Measurements from ENCODE around the gene SERTAD1. TPM values are rescaled to one million over a fixed set of nuclear protein-coding genes. Genes with fewer than 3 reads are reported as not detected.
A peak's percentile ranks its signal among the peaks of the same experiment; 100 is the strongest.

The SERTAD1 gene
- total RNA-seq (9.8 TPM), polyA plus RNA-seq (ENCODE audit: insufficient read depth in 1 of 8, insufficient read length in 8 of 8, low replicate concordance in 1 of 8) (1 to 10 TPM; 5.7 to 9.1 (median 8.0) TPM)
- long read RNA-seq, donor 1, partial matches to known transcripts, result 0 of 2 reads
- long read RNA-seq, donor 1, other reads (novel, unspliced or antisense), result 0 of 2 reads
- long read RNA-seq, donor 2, partial matches to known transcripts, result 0 of 2 reads
- long read RNA-seq, donor 2, other reads (novel, unspliced or antisense), result 0 of 2 reads
- long read RNA-seq, donor 3, transcript SERTAD1-201 (2 exons, 2,114 nt), result major isoform, 10 of 10 reads
- long read RNA-seq, donor 3, partial matches to known transcripts, result 0 of 10 reads
- long read RNA-seq, donor 3, other reads (novel, unspliced or antisense), result 0 of 10 reads
- long read RNA-seq, donor 4, transcript SERTAD1-201 (2 exons, 2,114 nt), result major isoform, 9 of 9 reads
- long read RNA-seq, donor 4, partial matches to known transcripts, result 0 of 9 reads
- long read RNA-seq, donor 4, other reads (novel, unspliced or antisense), result 0 of 9 reads
- long read RNA-seq, donor 5, transcript SERTAD1-201 (2 exons, 2,114 nt), result major isoform, 18 of 18 reads
- long read RNA-seq, donor 5, partial matches to known transcripts, result 0 of 18 reads
- long read RNA-seq, donor 5, other reads (novel, unspliced or antisense), result 0 of 18 reads
- long read RNA-seq, donor 6, transcript SERTAD1-201 (2 exons, 2,114 nt), result major isoform, 11 of 11 reads
- long read RNA-seq, donor 6, partial matches to known transcripts, result 0 of 11 reads
- long read RNA-seq, donor 6, other reads (novel, unspliced or antisense), result 0 of 11 reads
- long read RNA-seq, donor 7, transcript SERTAD1-201 (2 exons, 2,114 nt), result major isoform, 21 of 21 reads
- long read RNA-seq, donor 7, partial matches to known transcripts, result 0 of 21 reads
- long read RNA-seq, donor 7, other reads (novel, unspliced or antisense), result 0 of 21 reads
- long read RNA-seq, donor 8, partial matches to known transcripts, result 0 of 3 reads
- long read RNA-seq, donor 8, other reads (novel, unspliced or antisense), result 0 of 3 reads
- long read RNA-seq, donor 9, transcript SERTAD1-201 (2 exons, 2,114 nt), result major isoform, 8 of 8 reads
- long read RNA-seq, donor 9, partial matches to known transcripts, result 0 of 8 reads
- long read RNA-seq, donor 9, other reads (novel, unspliced or antisense), result 0 of 8 reads
- long read RNA-seq, donor 10, transcript SERTAD1-201 (2 exons, 2,114 nt), result major isoform, 5 of 5 reads
- long read RNA-seq, donor 10, partial matches to known transcripts, result 0 of 5 reads
- long read RNA-seq, donor 10, other reads (novel, unspliced or antisense), result 0 of 5 reads
- long read RNA-seq, donor 11, transcript SERTAD1-201 (2 exons, 2,114 nt), result major isoform, 12 of 12 reads
- long read RNA-seq, donor 11, partial matches to known transcripts, result 0 of 12 reads
- long read RNA-seq, donor 11, other reads (novel, unspliced or antisense), result 0 of 12 reads

GRCh38 chr19:40425450-40426287 is at the start of gene SERTAD1:
TSS of gene SERTAD1 (minus strand) at chr19:40425992. CDS start at chr19:40423546, 2,446 bp downstream.
- under 1% methylated on average over 55 of the region's 75 CpGs for WGBS (ENCODE audit: insufficient coverage)
- H3K9me3 ChIP-seq (replicated peaks; ENCODE audit: control insufficient read depth, low read depth, low read length), result no peaks in the 10 kb centered on the region
- DNase-seq, result peak; percentile 100
- H3K27ac ChIP-seq (ENCODE audit: low read length), result peak within 1 kb of the TSS; percentile 99
- peaks cover 13% of the 10 kb centered on the region for H3K36me3 ChIP-seq (ENCODE audit: control insufficient read depth, insufficient read depth, low read length)
- H3K4me1 ChIP-seq (ENCODE audit: control insufficient read depth, insufficient read depth, low read length), result peaks cover 40% of the 10 kb centered on the region
- H3K27me3 ChIP-seq (ENCODE audit: control insufficient read depth, insufficient read depth, low read length), result no peaks in the 10 kb centered on the region
- H3K4me3 ChIP-seq (ENCODE audit: low read length), result peak within 1 kb of the TSS; percentile 84

- no peaks in the 10 kb centered on the region for H3K9me3 ChIP-seq (replicated peaks; ENCODE audit: control insufficient read depth, low read depth, low read length)
- WGBS (ENCODE audit: insufficient coverage), result no CpG with 5 or more reads among the region's 4 CpGs
- H3K36me3 ChIP-seq (ENCODE audit: control insufficient read depth, insufficient read depth, low read length), result no peaks in the 10 kb centered on the region
- H3K4me1 ChIP-seq (ENCODE audit: control insufficient read depth, insufficient read depth, low read length), result no peaks in the 10 kb centered on the region
- no peak for DNase-seq
- H3K27me3 ChIP-seq (ENCODE audit: control insufficient read depth, insufficient read depth, low read length), result no peaks in the 10 kb centered on the region
- no peak overlapping the region for H3K4me3 ChIP-seq (ENCODE audit: low read length)
- no peak overlapping the region for H3K27ac ChIP-seq (ENCODE audit: low read length)
These were observed 48.9 kb upstream of the SERTAD1 start for GRCh38 chr19:40474737-40475136.

DNA sequence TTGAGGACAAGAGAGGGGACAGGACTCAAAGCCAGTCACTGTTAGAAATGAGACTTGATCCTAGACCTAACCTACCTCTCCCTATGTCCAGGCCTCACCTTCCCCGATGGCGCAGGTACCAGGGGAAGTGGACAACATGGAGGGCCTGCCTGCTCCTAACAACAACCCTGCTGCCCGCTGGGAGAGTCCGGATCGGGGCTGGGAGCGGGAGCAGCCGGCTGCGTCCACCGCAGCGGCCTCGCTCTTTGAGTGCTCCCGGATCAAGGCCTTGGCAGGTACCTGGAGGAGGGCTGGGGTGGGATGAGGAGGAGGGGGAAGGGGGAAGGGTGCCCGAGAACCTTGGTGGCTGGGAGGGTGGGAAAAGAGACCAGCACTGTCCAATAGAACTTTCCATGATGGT is 46.7 kb upstream of the SERTAD1 start:
- Histone ChIP-seq H3K4me1 (ENCODE audit: control insufficient read depth, insufficient read depth, low read length) (peaks cover under 1% of the 10 kb centered on the region), H3K36me3 (ENCODE audit: control insufficient read depth, insufficient read depth, low read length) (no peaks in the 10 kb centered on the region), H3K27me3 (ENCODE audit: control insufficient read depth, insufficient read depth, low read length) (peaks cover 11% of the 10 kb centered on the region), H3K27ac (ENCODE audit: low read length) (no peak overlapping the region), H3K9me3 (replicated peaks; ENCODE audit: control insufficient read depth, low read depth, low read length) (no peaks in the 10 kb centered on the region), H3K4me3 (ENCODE audit: low read length) (no peak overlapping the region)
- no peak for DNase-seq
- WGBS (ENCODE audit: insufficient coverage), result 89% methylated on average over 8 of the region's 13 CpGs

DNA sequence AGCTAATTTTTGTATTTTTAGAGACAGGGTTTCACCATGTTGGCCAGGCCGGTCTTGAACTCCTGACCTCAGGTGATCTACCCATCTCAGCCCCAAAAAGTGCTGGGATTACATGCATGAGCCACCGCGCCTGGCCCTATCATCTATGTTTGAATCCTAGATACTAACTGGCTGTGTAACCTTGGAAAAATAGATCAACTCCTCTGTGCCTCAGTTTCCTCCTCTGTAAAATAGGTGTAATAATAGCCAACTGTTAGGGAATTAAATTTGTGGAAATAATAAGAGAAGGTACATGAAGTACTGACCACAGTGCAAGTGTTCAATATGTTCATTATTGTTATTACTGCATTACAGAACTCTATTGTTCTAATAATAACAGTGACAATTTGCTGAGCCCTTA is 45.3 kb upstream of the SERTAD1 start:
- Histone ChIP-seq H3K4me3 (ENCODE audit: low read length) (no peak overlapping the region), H3K9me3 (replicated peaks; ENCODE audit: control insufficient read depth, low read depth, low read length) (no peaks in the 10 kb centered on the region), H3K36me3 (ENCODE audit: control insufficient read depth, insufficient read depth, low read length) (no peaks in the 10 kb centered on the region), H3K27me3 (ENCODE audit: control insufficient read depth, insufficient read depth, low read length) (peaks cover 20% of the 10 kb centered on the region), H3K27ac (ENCODE audit: low read length) (no peak overlapping the region), H3K4me1 (ENCODE audit: control insufficient read depth, insufficient read depth, low read length) (peaks cover 11% of the 10 kb centered on the region)
- DNase-seq, result no peak
- 100% methylated on average over 1 of the region's 3 CpGs for WGBS (ENCODE audit: insufficient coverage)

GRCh38 chr19:40469011-40469410 is 43.2 kb upstream of the SERTAD1 start:
- no CpG with 5 or more reads among the region's 6 CpGs for WGBS (ENCODE audit: insufficient coverage)
- H3K27me3 ChIP-seq (ENCODE audit: control insufficient read depth, insufficient read depth, low read length), result peaks cover 20% of the 10 kb centered on the region
- DNase-seq, result no peak
- no peaks in the 10 kb centered on the region for H3K9me3 ChIP-seq (replicated peaks; ENCODE audit: control insufficient read depth, low read depth, low read length)
- H3K27ac ChIP-seq (ENCODE audit: low read length), result no peak overlapping the region
- H3K4me3 ChIP-seq (ENCODE audit: low read length), result no peak overlapping the region
- no peaks in the 10 kb centered on the region for H3K36me3 ChIP-seq (ENCODE audit: control insufficient read depth, insufficient read depth, low read length)
- H3K4me1 ChIP-seq (ENCODE audit: control insufficient read depth, insufficient read depth, low read length), result peaks cover 27% of the 10 kb centered on the region

GRCh38 chr19:40466985-40467734 is 41.4 kb upstream of the SERTAD1 start, which contains the start of gene SPTBN4:
TSS of gene SPTBN4 (plus strand) at chr19:40467001. CDS start at chr19:40472622, 5,621 bp downstream.
- Histone ChIP-seq H3K36me3 (ENCODE audit: control insufficient read depth, insufficient read depth, low read length) (no peaks in the 10 kb centered on the region), H3K9me3 (replicated peaks; ENCODE audit: control insufficient read depth, low read depth, low read length) (no peaks in the 10 kb centered on the region), H3K27ac (ENCODE audit: low read length) (peak within 1 kb of the TSS; percentile 44), H3K4me3 (ENCODE audit: low read length) (peak within 1 kb of the TSS; percentile 48), H3K4me1 (ENCODE audit: control insufficient read depth, insufficient read depth, low read length) (peaks cover 27% of the 10 kb centered on the region), H3K27me3 (ENCODE audit: control insufficient read depth, insufficient read depth, low read length) (peaks cover 20% of the 10 kb centered on the region)
- WGBS (ENCODE audit: insufficient coverage), result 1% methylated on average over 65 of the region's 87 CpGs
- no peak for DNase-seq

DNA sequence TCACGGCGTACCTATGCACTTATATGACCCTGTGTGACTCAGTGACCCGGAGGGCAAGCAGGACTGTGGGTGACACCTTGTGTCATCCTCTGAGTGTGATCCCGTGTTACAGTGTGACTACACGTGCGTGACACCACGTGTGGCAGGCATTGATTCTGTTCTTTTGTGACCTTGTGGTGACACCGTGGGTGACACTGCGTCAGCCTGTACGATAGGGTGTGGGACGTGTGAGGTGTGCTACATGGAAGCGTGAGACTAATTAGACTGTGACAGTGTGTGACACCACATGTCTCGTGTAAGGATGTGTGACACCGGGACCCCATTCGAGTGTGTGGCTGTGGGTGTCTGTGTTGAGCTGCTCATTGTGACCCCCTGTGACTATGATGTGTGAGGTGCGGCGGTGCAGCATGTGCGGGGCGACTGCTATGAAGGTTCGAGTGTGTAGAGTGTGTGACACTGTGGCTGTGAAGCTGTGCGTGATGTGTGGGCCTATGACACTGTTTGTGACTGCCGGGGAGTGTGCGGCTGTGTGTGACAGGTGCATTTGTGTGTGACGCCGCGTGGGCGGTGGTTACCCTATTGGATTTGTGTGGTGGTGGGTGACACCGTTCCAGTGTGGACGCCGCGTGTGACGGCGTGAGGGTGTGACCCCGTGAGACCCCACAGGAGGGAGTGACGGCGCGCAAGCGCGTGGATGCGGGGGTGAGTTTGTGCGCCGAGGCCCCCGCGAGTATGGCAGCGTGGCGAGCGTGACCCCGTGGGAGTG is 40.6 kb upstream of the SERTAD1 start:
- WGBS (ENCODE audit: insufficient coverage), result 20% methylated on average over 44 of the region's 48 CpGs
- peak overlapping the region; percentile 48 for H3K4me3 ChIP-seq (ENCODE audit: low read length)
- peak overlapping the region; percentile 44 for H3K27ac ChIP-seq (ENCODE audit: low read length)

GRCh38 chr19:40465557-40466218 is 39.9 kb upstream of the SERTAD1 start, which contains the start of gene BLVRB:
TSS of gene BLVRB (minus strand) at chr19:40465745. CDS start at chr19:40465688, 57 bp downstream.
- H3K27ac ChIP-seq (ENCODE audit: low read length), result peak within 1 kb of the TSS; percentile 83
- DNase-seq, result peak; percentile 100
- H3K4me1 ChIP-seq (ENCODE audit: control insufficient read depth, insufficient read depth, low read length), result peaks cover 27% of the 10 kb centered on the region
- WGBS (ENCODE audit: insufficient coverage), result under 1% methylated on average over 47 of the region's 54 CpGs
- peaks cover 20% of the 10 kb centered on the region for H3K27me3 ChIP-seq (ENCODE audit: control insufficient read depth, insufficient read depth, low read length)
- no peaks in the 10 kb centered on the region for H3K9me3 ChIP-seq (replicated peaks; ENCODE audit: control insufficient read depth, low read depth, low read length)
- peak within 1 kb of the TSS; percentile 60 for H3K4me3 ChIP-seq (ENCODE audit: low read length)
- no peaks in the 10 kb centered on the region for H3K36me3 ChIP-seq (ENCODE audit: control insufficient read depth, insufficient read depth, low read length)

More for the DNA sequence above, 40.6 kb upstream of the SERTAD1 start:
- H3K4me1 ChIP-seq (ENCODE audit: control insufficient read depth, insufficient read depth, low read length), result peaks cover 27% of the 10 kb centered on the region
- no peaks in the 10 kb centered on the region for H3K9me3 ChIP-seq (replicated peaks; ENCODE audit: control insufficient read depth, low read depth, low read length)
- no peaks in the 10 kb centered on the region for H3K36me3 ChIP-seq (ENCODE audit: control insufficient read depth, insufficient read depth, low read length)
- DNase-seq, result peak; percentile 40
- H3K27me3 ChIP-seq (ENCODE audit: control insufficient read depth, insufficient read depth, low read length), result peaks cover 20% of the 10 kb centered on the region

Measured in muscle of leg (tissue), 16 donors.